Fibroblast of skin of left quadriceps (primary cell): Measurements from ENCODE around the gene AGAP1.

Experiments
- DNase-seq, 2 experiments: peaks; one replicate each; pipeline ENCODE4 v3.0.0-alpha.2; 2013; ENCODE audit warnings: low read depth in 2 of 2

The AGAP1 gene

GRCh38 chr2:235984552-235984951, 490.7 kb downstream of the AGAP1 start:
- DNase-seq: no peak

GRCh38 chr2:235986361-235986760, 492.5 kb downstream of the AGAP1 start:
- DNase-seq: no peak

- no peak for DNase-seq
Observed at GRCh38 chr2:235988271-235989015, 494.6 kb downstream of the AGAP1 start.

- no peak for DNase-seq
Observed at GRCh38 chr2:235989591-235989990, 495.7 kb downstream of the AGAP1 start.

DNA sequence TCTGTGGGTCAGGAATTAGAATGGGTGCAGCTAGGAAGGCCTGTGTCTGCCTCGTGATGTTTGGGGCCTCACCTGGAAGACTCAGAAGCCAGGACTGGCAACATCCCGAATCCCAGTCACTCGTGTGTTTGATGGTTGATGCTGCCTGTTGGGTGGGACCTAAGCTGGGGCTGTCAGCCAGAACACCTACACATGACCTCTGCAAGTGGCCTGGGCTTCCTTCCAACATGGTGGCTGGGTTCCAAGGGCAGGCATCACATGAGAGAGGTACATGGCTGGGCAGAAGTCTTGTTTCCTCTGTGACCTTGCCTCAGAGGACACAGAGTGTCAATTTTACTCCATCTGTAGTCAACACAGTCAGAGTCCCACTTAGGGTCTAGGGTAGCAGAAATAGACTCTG, 496.5 kb downstream of the AGAP1 start:
- DNase-seq: no peak

- no peak for DNase-seq
Observed at GRCh38 chr2:235992024-235992423, 498.2 kb downstream of the AGAP1 start.

GRCh38 chr2:235996419-235996818, 502.6 kb downstream of the AGAP1 start:
- no peak for DNase-seq

- DNase-seq: no peak
Observed at GRCh38 chr2:235999011-235999410, 505.2 kb downstream of the AGAP1 start.

DNA sequence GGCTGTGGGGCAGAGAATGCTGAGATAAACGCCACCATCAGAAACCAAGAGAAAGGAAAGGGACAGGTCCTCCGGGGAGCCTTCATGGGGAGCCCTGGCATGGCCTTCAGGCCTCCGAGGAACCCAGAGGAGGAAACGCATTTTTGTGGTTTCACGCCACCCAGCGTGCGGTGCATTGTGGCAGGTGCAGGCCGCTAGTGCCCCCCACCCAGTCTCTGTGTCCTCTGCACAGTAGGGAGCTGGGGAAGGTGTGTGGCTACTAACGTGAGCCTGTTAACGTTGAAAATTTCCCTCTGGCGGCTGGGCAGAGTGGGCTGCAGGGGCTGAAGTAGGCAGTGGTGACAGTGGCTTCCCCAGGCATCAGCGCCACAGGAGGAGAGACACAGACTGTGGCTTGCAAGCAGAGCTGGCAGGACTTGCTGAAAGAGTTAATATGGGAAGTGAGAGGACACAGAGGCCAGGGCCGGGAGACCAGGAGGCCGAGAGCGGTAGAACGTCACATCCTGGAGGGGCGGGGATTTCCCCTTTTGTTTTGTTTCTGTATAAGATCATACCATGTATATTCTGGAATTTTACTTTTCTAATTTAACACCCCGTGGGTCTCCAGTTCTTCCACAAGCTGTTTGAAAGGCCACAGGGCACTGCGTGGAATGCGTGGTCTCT, 507.5 kb downstream of the AGAP1 start:
- no peak for DNase-seq

DNA sequence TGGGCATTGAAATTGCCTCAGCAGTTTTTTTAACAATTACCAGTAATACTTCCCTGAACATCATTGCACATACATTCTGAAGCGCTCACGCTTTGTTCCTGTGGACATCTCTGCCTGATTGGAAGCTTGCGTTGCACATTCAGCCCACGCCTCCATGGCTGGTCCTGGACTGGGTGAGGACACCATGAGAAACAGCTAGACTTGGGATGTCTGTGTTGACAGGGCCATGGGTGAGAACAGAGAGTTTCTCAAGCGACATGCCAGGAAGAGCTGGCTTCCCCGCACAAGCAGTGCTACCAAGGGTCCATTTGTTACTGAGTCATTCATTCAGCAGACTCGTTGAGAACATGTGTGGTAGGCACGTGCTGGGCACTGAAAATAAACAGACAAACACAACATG, 508.0 kb downstream of the AGAP1 start:
- DNase-seq: no peak

GRCh38 chr2:236008006-236008405, 514.2 kb downstream of the AGAP1 start:
- peak in 1 of 2 experiments; percentile 4 for DNase-seq

DNA sequence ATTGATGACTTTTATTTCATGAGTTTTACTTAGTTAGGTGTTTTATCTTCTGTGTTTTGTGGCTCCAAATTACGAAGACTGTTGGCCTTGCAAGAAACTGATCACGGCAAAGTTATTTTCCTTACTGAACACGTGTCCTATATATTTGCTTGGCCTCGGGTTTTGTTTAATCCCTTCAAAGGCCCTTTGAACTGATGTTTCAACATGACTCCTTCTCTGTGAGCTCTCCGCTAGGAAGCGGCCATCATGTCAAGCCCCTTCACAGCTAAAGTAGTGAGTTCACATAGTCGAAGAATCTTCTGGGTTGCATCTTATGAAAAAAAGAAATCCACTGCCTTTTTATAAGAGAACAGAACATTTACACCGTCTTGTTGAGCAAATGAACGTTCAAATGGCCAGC, 515.0 kb downstream of the AGAP1 start:
- DNase-seq: no peak

- DNase-seq: no peak
Observed at GRCh38 chr2:236010920-236011685, 517.3 kb downstream of the AGAP1 start.

DNA sequence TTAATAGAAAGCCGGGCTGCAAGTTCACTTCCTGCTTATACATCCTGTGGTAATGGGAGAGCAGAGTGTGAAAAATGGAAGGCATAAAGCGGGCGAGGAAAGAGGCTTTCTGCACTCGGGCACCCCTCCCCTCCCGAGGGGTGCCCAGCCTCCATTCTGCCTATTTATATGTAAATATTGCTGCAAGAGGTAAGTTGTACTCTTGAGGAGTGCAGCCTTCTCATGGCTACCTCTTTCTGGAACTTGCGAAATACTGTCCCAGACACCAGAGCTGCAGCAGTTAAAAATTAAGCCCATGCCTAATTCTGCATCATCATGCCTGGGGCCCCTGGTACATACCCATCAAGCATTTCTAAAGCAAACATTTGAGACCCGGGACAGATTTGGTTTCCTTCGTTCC, 518.3 kb downstream of the AGAP1 start:
- DNase-seq: no peak

GRCh38 chr2:236014408-236015131, 520.7 kb downstream of the AGAP1 start:
- no peak for DNase-seq

DNA sequence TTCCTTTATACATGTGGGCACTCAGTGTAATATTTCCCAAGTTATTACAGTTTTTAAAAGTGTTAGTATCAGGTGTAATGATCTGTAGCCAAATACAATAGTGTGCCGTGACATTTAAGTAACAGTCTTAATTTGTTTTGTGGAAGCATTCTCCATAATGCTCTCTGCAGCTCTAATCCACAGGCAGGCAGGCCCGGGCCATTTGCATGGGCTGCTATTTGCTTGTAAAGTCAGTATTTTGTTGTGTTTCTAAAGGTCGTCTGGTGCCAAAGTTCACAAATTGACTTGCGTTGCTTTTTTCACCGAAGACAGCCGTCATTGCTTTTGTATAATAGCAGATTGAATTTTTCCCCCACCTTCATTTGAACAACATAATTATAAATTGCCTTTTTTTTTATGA, 521.3 kb downstream of the AGAP1 start:
- DNase-seq: no peak

DNA sequence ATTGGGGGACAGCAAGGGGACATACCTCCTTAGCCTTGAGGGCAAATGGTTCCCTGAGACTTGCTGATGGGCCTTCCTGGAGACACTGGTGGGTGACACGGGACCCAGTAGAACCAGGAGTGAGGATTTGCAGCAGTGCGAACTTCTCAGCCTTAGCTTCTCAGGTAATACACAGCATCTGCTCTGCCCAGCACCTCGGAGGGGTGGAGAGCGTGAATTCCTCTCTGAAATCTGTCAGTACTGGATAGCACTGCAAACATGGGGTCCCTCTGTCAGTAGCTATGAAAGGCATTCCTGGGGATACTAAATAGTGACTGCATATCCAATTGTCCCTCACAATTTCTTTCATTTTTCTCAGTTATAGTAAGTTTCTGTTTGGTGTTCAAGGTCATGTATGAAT, 522.7 kb downstream of the AGAP1 start:
- DNase-seq: no peak

DNA sequence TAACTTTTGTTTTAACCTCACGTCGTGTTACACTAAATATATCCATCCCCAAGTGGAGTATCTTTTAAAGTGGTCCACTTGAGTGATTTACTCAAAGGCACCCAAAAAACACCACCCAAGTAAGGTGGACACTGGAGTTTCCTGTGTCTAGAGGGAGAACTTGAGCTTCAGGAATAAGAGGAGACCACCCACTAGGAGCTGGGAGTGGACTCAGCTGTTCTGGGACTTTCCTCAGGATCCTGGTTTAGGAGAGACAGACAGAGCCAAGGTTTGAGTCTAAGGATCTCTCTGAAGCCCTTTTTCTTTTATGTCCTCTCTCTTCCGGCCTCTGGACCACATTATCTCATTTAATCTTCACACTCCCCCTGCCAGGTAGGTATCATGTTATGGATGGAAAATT, 523.6 kb downstream of the AGAP1 start:
- no peak for DNase-seq

DNA sequence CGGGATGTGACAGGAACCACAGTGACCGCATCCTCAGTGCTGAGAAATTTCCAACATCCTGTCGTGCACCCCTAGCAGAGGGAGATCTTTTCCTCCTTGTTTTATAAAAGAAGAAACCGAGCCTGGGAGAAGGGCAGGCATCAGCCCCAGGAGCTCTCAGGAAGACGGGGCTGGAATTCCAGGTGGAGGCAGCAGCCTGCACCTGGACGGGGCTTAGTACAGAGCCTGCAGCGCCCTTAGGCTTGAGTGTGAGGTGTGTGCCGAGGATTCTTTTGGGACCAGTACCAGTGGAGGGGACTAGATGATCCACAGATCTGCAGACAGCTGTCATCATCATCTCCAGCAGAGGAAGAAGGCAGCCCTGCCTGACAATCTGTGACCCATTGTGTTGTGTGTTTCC, 525.6 kb downstream of the AGAP1 start:
- no peak for DNase-seq

DNA sequence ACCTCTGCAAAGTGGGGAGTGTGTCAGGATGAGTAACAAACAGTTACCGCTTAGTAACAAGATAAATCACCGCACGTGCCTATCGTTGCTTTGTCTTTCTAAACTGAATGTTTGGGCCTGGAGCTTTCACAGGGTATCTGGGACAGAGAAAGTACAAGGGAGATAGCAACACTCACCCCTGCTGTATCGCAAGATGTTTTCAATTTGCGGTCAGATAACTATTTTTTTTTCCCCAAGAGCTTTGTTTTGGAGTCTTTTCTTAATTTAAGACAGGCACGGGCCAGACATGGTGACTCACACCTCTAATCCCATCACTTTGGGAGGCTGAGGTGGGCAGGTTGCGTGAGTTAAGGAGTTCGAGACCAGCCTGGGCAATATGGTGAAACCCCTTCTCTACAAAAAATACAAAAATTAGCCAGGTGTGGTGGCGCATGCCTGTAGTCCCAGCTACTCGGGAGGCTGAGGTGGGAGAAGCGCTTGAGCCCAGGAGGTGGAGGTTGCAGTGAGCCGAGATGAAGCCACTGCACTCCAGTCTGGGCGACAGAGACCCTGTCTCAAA, 527.7 kb downstream of the AGAP1 start:
- peak; percentile 55 to 56 for DNase-seq

- DNase-seq: no peak
Observed at GRCh38 chr2:236022128-236022527, 528.3 kb downstream of the AGAP1 start.

DNA sequence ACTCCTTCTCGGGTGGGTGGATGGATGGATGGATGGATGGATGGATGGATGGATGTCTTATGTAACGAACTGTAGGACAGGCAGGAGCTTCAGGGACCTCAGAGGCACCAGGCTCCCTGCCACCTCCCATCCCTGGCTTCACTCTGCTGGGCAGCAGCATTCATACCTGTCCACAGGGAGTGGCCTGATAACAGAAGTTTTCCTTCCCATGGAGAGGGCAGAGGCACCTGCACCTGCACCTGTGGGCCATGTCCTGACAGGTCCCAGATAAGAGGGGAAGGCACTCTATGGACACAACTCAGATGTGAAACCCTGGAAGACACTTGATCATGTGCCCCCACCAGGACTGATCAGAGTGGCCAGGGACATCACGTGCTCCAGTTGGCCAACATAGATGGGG, 532.0 kb downstream of the AGAP1 start:
- no peak for DNase-seq
